GM12878 (cell line): ENCODE measurements around the gene ZNF668. TPM values are rescaled to one million over a fixed set of nuclear protein-coding genes. Genes with fewer than 3 reads are reported as not detected.

Source experiments
- ATAC-seq: fragments of 200-7000 bp; cut with Tn5 transposase; 3 replicates; pipeline ENCODE4 v1.9.1; 2020; ENCODE audit warnings: mild to moderate bottlenecking, moderate library complexity
- BruUV-seq: library from RNA; stranded (reverse); fragments of 400-500 nt; replicated peaks from 2 replicates; lab custom pipeline; 2021; lab: Mats Ljungman, UMichigan
- CTCF ChIA-PET: fragments of 300-600 bp; sonication (Branson Sonifier 250); formaldehyde crosslinking; extraction: SDS; loops from one replicate; lab custom pipeline; 2021; ENCODE audit warnings: inconsistent platforms; lab: Yijun Ruan, JAX
- POLR2A ChIA-PET: fragments of 350-600 bp; formaldehyde crosslinking; extraction: SDS; loops from one replicate; lab custom pipeline; 2021; ENCODE audit warnings: inconsistent platforms; lab: Charles Lee
- RAD21 ChIA-PET: fragments of 300-600 bp; sonication (Branson Sonifier 250); formaldehyde crosslinking; loops from one replicate; lab custom pipeline; 2023; ENCODE audit warnings: antibody characterized with exemption; ENCODE audit not compliant: unreplicated experiment; lab: Charles Lee
- SMC1A ChIA-PET: fragments of 300-600 bp; sonication (Branson Sonifier 250); formaldehyde crosslinking; loops from one replicate; lab custom pipeline; 2023; ENCODE audit not compliant: unreplicated experiment, uncharacterized antibody; lab: Charles Lee
- DNase-seq: peaks from one replicate; pipeline ENCODE4 v3.0.0-alpha.2; 2011; ENCODE audit warnings: low read depth, low spot score
- FAIRE-seq: peaks from 3 replicates; lab custom pipeline; 2011; peaks lifted over from hg19 to GRCh38; lab: Jason Lieb, UNC
- H2AFZ ChIP-seq: 2 replicates; pipeline ENCODE4 v1.6.0; 2011; ENCODE audit warnings: low read depth, low read length, control low read depth; ENCODE audit not compliant: control insufficient read depth
- H3K27ac ChIP-seq: 2 replicates; pipeline ENCODE4 v1.5.1; 2011; ENCODE audit warnings: control low read depth; ENCODE audit not compliant: control insufficient read depth, insufficient read depth
- H3K27me3 ChIP-seq, 2 experiments: replicated peaks in 1 of 2; 2 replicates each; pipeline versions ENCODE4 v1.6.0 to v1.6.1; 2011; ENCODE audit warnings: low read length in 1 of 2; ENCODE audit not compliant: control insufficient read depth in 2 of 2, insufficient read depth in 2 of 2
- H3K36me3 ChIP-seq, 2 experiments: 2 replicates each; pipeline ENCODE4 v1.5.1; 2011; ENCODE audit warnings: low read length in 1 of 2; ENCODE audit not compliant: control insufficient read depth in 2 of 2, insufficient read depth in 2 of 2
- H3K4me1 ChIP-seq: 2 replicates; pipeline ENCODE4 v1.6.1; 2011; ENCODE audit warnings: mild to moderate bottlenecking, low read length, moderate library complexity, mixed read lengths; ENCODE audit not compliant: control insufficient read depth, insufficient read depth
- H3K4me2 ChIP-seq: 2 replicates; pipeline ENCODE4 v1.6.0; 2011; ENCODE audit warnings: control low read depth; ENCODE audit not compliant: control insufficient read depth, insufficient read depth
- H3K4me3 ChIP-seq: fragments of 200-600 bp; sonication (generic); 2 replicates; pipeline ENCODE4 v1.5.1; 2016
- H3K79me2 ChIP-seq: 2 replicates; pipeline ENCODE4 v1.6.0; 2011; ENCODE audit warnings: low read length; ENCODE audit not compliant: control insufficient read depth, insufficient read depth
- H3K9ac ChIP-seq: 2 replicates; pipeline ENCODE4 v1.8.0; 2011; ENCODE audit warnings: low read length, control low read depth, mixed read lengths; ENCODE audit not compliant: control insufficient read depth, insufficient read depth
- H3K9me3 ChIP-seq: replicated peaks from 3 replicates; pipeline ENCODE4 v1.5.1; 2011; ENCODE audit warnings: mild to moderate bottlenecking, low read length; ENCODE audit not compliant: control insufficient read depth, insufficient read depth
- H4K20me1 ChIP-seq: 2 replicates; pipeline ENCODE4 v1.6.0; 2011; ENCODE audit not compliant: control insufficient read depth, insufficient read depth
- CHD1 ChIP-seq: IDR thresholded peaks from 2 replicates; pipeline ENCODE4 v1.6.1; 2012; ENCODE audit warnings: low read depth, low read length, improper control_type of control experiment
- CREM ChIP-seq: IDR thresholded peaks from 2 replicates; pipeline ENCODE4 v1.6.1; 2014; ENCODE audit warnings: antibody characterized with exemption, low read depth
- HDAC6 ChIP-seq: fragments of 200-600 bp; sonication (generic); IDR thresholded peaks from one replicate; pipeline ENCODE4 v1.8.0; 2017; ENCODE audit warnings: antibody characterized with exemption; ENCODE audit not compliant: unreplicated experiment
- RAD51 ChIP-seq: fragments of 450-650 bp; IDR thresholded peaks from 2 replicates; pipeline ENCODE4 v1.6.1; 2016; ENCODE audit warnings: moderate library complexity, mild to moderate bottlenecking, inconsistent platforms
- RUNX3 ChIP-seq: IDR thresholded peaks from 2 replicates; pipeline ENCODE4 v1.6.1; 2012; ENCODE audit warnings: low read length, inconsistent platforms
- SMARCA5 ChIP-seq: fragments of 450-650 bp; IDR thresholded peaks from 2 replicates; pipeline ENCODE4 v1.6.1; 2017; ENCODE audit warnings: mild to moderate bottlenecking
- STAT1 ChIP-seq: fragments of 450-650 bp; conservative IDR thresholded peaks from 2 replicates; pipeline ENCODE4 v1.6.1; 2014; ENCODE audit warnings: antibody characterized with exemption, mild to moderate bottlenecking
- WGBS: methylation state at CpG from one replicate; pipeline ENCODE4 v1.1.6; 2016; ENCODE audit warnings: low lambda C conversion rate; ENCODE audit not compliant: insufficient replicate concordance, insufficient coverage; ENCODE audit errors: missing lambda C conversion rate; 5-methylcytosine and 5-hydroxymethylcytosine counted together
- in situ Hi-C: fragments of 300-500 bp; cut with MboI; formaldehyde crosslinking; loops from 9 replicates; pipeline ENCODE4 v1.14.3; 2018; ENCODE audit warnings: mixed read lengths
- intact Hi-C: fragments of 100-400 bp; cut with micrococcal nuclease; formaldehyde crosslinking; loops from one replicate; pipeline ENCODE4 v1.14.2; 2022; ENCODE audit not compliant: unreplicated experiment
- polyA plus RNA-seq, 11 experiments: library from polyadenylated mRNA; depleted of rRNA in 4 of 11; unstranded in 6 of 11; stranded (reverse) in 5 of 11; fragments of >200 nt; fragmentation: Nextera tagmentation in 4 of 11; fragmentation: Illumina TruSeq in 1 of 11; extraction: Ambion mirVana in 4 of 11; extraction: Trizol in 1 of 11; gene quantifications; 1 replicate in 1 of 11; 2 replicates in 10 of 11; pipeline versions ENCODE4 v1.2.1 to v1.2.3, GENCODE V29; 2011 to 2016; ENCODE audit warnings: inconsistent platforms in 2 of 11, missing spikeins in 2 of 11, low read depth in 1 of 11
- total RNA-seq, 4 experiments: library from RNA; depleted of rRNA in 3 of 4; stranded (reverse); fragments of >200 nt in 3 of 4; fragmentation: Illumina TruSeq in 1 of 4; extraction: Trizol in 1 of 4; gene quantifications; 2 replicates each; pipeline versions ENCODE4 v1.2.1 to v1.2.3, GENCODE V29; 2013 to 2021
- TF ChIP-seq, protein P1 (sequence below): IDR thresholded peaks from 2 replicates; pipeline ENCODE4 v1.6.1; 2011; ENCODE audit warnings: low read depth, mild to moderate bottlenecking, low read length, moderate library complexity, borderline replicate concordance; ENCODE audit errors: extremely low read depth
- TF ChIP-seq, protein P2 (sequence below): fragments of 450-650 bp; formaldehyde crosslinking; IDR thresholded peaks from 2 replicates; pipeline ENCODE4 v1.4.0; 2020; ENCODE audit warnings: mild to moderate bottlenecking, moderate library complexity
- TF ChIP-seq, protein P3 (sequence below): fragments of 450-650 bp; IDR thresholded peaks from 2 replicates; pipeline ENCODE4 v1.6.1; 2017; ENCODE audit warnings: mild to moderate bottlenecking, low read depth, inconsistent platforms; ENCODE audit not compliant: poor library complexity, severe bottlenecking

ZNF668 gene
- total and polyA plus RNA-seq, 10 of the 15 experiments (the other 5 are each of a cell fraction or from before 2014, with no cell fraction given): 0.05 to 20.7 (median 10.0) TPM; not detected in 1

DNA sequence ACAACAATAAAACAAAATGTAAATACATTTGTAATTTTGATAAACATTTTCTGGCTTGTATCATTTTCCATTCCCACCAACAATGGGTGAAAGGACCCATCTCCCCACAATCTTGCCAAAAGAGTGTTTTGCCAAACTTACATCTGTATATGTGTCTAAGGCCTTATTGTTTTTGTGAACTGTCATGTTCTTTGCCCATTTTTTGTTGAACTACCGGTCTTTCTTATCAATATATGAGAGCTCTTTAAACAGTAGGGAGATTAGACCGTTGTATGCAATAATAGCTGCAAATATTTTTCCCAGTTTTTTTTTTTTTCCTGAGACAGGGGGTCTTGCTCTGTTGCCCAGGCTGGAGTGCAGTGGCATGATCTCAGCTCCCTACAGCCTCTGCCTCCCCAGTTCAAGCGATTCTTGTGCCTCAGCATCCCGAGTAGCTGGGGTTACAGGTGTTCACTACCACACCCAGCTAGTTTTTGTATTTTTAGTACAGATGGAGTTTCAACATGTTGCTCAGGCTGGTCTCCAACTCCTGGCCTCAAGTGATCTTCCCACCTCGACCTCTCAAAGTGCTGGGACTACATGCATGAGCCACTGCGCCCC, 50.3 kb downstream of the ZNF668 start:
- intact Hi-C loops: no loop called here
- H3K27me3 ChIP-seq: no peaks in the 10 kb centered on the region
- POLR2A ChIA-PET: no interaction called here

DNA sequence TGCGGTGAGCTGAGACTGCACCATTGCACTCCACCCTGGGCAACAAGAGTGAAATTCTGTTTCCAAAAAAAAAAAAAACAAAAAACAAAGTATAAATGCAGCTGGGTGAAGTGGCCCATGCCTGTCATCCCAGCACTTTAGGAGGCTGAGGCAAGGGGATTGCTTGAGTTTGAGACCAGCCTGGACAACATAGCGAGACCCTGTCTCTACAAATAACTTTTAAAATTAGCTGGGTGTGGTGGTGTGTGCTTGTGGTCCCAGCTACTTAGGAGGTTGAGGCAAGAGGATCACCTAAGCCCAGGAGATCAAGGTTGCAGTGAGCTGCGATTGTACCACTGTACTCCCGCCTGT, 50.8 kb downstream of the ZNF668 start:
- 93% methylated on average over 4 of the region's 4 CpGs for WGBS
- H3K27ac ChIP-seq: no peak overlapping the region
- DNase-seq: no peak
- no peak overlapping the region for H3K4me3 ChIP-seq
- no peak overlapping the region for H3K9ac ChIP-seq
- ChIA-PET CTCF (interaction anchor here (1.5 kb wide), 1 partner anchor 38 kb away, joined by 7 read pairs; the partner anchor contains the start of gene HSD3B7), SMC1A (interaction anchor here (0.6 kb wide), 1 partner anchor 24 kb away, joined by 3 read pairs; no protein-coding TSS in a partner anchor), RAD21 (interaction anchor here (0.6 to 1.5 kb wide), 4 partner anchors 27 to 69 kb away, joined by 3 to 4 read pairs (median 3); partner anchors contain the start of gene HSD3B7), POLR2A (no interaction called here)
- FAIRE-seq: no peak
- no TSS peak for BruUV-seq
- no peak for ATAC-seq
- H3K27me3 ChIP-seq: no peaks in the 10 kb centered on the region
- H3K36me3 ChIP-seq: no peaks in the 10 kb centered on the region
- H3K4me2 ChIP-seq: no peak overlapping the region
- H2AFZ ChIP-seq: no peak overlapping the region
- no peaks in the 10 kb centered on the region for H4K20me1 ChIP-seq
- H3K79me2 ChIP-seq: no peaks in the 10 kb centered on the region
- no peaks in the 10 kb centered on the region for H3K9me3 ChIP-seq
- intact Hi-C loops: no loop called here
- no peaks in the 10 kb centered on the region for H3K4me1 ChIP-seq
- in situ Hi-C loops: no loop called here
- TF ChIP-seq STAT1 (no peak), SMARCA5 (no peak), CREM (no peak), CHD1 (no peak), RUNX3 (no peak), RAD51 (no peak)
- TF ChIP-seq, protein P1, sequence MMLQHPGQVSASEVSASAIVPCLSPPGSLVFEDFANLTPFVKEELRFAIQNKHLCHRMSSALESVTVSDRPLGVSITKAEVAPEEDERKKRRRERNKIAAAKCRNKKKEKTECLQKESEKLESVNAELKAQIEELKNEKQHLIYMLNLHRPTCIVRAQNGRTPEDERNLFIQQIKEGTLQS: no peak
- TF ChIP-seq, protein P2, sequence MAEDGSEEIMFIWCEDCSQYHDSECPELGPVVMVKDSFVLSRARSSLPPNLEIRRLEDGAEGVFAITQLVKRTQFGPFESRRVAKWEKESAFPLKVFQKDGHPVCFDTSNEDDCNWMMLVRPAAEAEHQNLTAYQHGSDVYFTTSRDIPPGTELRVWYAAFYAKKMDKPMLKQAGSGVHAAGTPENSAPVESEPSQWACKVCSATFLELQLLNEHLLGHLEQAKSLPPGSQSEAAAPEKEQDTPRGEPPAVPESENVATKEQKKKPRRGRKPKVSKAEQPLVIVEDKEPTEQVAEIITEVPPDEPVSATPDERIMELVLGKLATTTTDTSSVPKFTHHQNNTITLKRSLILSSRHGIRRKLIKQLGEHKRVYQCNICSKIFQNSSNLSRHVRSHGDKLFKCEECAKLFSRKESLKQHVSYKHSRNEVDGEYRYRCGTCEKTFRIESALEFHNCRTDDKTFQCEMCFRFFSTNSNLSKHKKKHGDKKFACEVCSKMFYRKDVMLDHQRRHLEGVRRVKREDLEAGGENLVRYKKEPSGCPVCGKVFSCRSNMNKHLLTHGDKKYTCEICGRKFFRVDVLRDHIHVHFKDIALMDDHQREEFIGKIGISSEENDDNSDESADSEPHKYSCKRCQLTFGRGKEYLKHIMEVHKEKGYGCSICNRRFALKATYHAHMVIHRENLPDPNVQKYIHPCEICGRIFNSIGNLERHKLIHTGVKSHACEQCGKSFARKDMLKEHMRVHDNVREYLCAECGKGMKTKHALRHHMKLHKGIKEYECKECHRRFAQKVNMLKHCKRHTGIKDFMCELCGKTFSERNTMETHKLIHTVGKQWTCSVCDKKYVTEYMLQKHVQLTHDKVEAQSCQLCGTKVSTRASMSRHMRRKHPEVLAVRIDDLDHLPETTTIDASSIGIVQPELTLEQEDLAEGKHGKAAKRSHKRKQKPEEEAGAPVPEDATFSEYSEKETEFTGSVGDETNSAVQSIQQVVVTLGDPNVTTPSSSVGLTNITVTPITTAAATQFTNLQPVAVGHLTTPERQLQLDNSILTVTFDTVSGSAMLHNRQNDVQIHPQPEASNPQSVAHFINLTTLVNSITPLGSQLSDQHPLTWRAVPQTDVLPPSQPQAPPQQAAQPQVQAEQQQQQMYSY (CRISPR knock-in tag): no peak
- TF ChIP-seq, protein P3, sequence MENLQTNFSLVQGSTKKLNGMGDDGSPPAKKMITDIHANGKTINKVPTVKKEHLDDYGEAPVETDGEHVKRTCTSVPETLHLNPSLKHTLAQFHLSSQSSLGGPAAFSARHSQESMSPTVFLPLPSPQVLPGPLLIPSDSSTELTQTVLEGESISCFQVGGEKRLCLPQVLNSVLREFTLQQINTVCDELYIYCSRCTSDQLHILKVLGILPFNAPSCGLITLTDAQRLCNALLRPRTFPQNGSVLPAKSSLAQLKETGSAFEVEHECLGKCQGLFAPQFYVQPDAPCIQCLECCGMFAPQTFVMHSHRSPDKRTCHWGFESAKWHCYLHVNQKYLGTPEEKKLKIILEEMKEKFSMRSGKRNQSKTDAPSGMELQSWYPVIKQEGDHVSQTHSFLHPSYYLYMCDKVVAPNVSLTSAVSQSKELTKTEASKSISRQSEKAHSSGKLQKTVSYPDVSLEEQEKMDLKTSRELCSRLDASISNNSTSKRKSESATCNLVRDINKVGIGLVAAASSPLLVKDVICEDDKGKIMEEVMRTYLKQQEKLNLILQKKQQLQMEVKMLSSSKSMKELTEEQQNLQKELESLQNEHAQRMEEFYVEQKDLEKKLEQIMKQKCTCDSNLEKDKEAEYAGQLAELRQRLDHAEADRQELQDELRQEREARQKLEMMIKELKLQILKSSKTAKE: no peak

More for the DNA sequence above, 50.3 kb downstream of the ZNF668 start:
- no peaks in the 10 kb centered on the region for H3K4me1 ChIP-seq
- no peaks in the 10 kb centered on the region for H3K36me3 ChIP-seq
- ATAC-seq (no peak), FAIRE-seq (no peak), DNase-seq (no peak)
- in situ Hi-C loops: no loop called here
- TF ChIP-seq HDAC6: no peak
- H3K4me3 ChIP-seq: no peak overlapping the region
- ChIA-PET SMC1A (no interaction called here), RAD21 (interaction anchor here (0.6 to 1.5 kb wide), 4 partner anchors 27 to 69 kb away, joined by 3 to 4 read pairs (median 3); partner anchors contain the start of gene HSD3B7), CTCF (no interaction called here)
- H3K9me3 ChIP-seq: no peaks in the 10 kb centered on the region
- H4K20me1 ChIP-seq: no peaks in the 10 kb centered on the region
- 42% methylated on average over 6 of the region's 6 CpGs for WGBS
- H3K4me2 ChIP-seq: no peak overlapping the region
- H3K79me2 ChIP-seq: no peaks in the 10 kb centered on the region
- H3K27ac ChIP-seq: no peak overlapping the region
- no TSS peak for BruUV-seq
- H3K9ac ChIP-seq: no peak overlapping the region
- no peak overlapping the region for H2AFZ ChIP-seq
